ENCODE data around the gene TMOD3.
"Not testable (repeated sequence)": the region's sequence is repeated elsewhere in the genome, so short reads cannot be mapped to it uniquely, and the experiment has no call there.

TMOD3 gene

GRCh38 chr15:51829376-51830275, at the start of gene TMOD3:
Gene TMOD3 (plus strand): TSS chr15:51829653. CDS start chr15:51862885, 33,232 bp downstream.
- peak; percentile 91 for DNase-seq

- DNase-seq: no peak
Observed at GRCh38 chr15:51780636-51781035, 48.8 kb upstream of the TMOD3 start.

GRCh38 chr15:51781506-51781905, 47.9 kb upstream of the TMOD3 start:
- no peak for DNase-seq

GRCh38 chr15:51782357-51782896, 47.0 kb upstream of the TMOD3 start:
- peak; percentile 60 for DNase-seq

GRCh38 chr15:51783967-51784366, 45.5 kb upstream of the TMOD3 start:
- DNase-seq: no peak

- not testable (repeated sequence) for DNase-seq
Observed at GRCh38 chr15:51787130-51787529, 42.3 kb upstream of the TMOD3 start.

- not testable (repeated sequence) for DNase-seq
Observed at GRCh38 chr15:51792474-51792873, 37.0 kb upstream of the TMOD3 start.

- peak; percentile 26 for DNase-seq
Observed at GRCh38 chr15:51793521-51794305, 35.7 kb upstream of the TMOD3 start.

- DNase-seq: no peak
Observed at GRCh38 chr15:51796847-51797401, 32.5 kb upstream of the TMOD3 start.

GRCh38 chr15:51798281-51798680, 31.2 kb upstream of the TMOD3 start:
- no peak for DNase-seq

GRCh38 chr15:51799282-51800252, 29.9 kb upstream of the TMOD3 start:
- no peak for DNase-seq

- DNase-seq: peak; percentile 15
Observed at GRCh38 chr15:51801391-51801835, 28.0 kb upstream of the TMOD3 start.

- no peak for DNase-seq
Observed at GRCh38 chr15:51802593-51802992, 26.9 kb upstream of the TMOD3 start.

GRCh38 chr15:51803965-51804364, 25.5 kb upstream of the TMOD3 start:
- DNase-seq: no peak

- DNase-seq: no peak
Observed at GRCh38 chr15:51806123-51806522, 23.3 kb upstream of the TMOD3 start.

GRCh38 chr15:51809457-51809856, 20.0 kb upstream of the TMOD3 start:
- DNase-seq: no peak

- DNase-seq: no peak
Observed at GRCh38 chr15:51812598-51812997, 16.9 kb upstream of the TMOD3 start.

- no peak for DNase-seq
Observed at GRCh38 chr15:51814606-51815005, 14.8 kb upstream of the TMOD3 start.

GRCh38 chr15:51816611-51817010, 12.8 kb upstream of the TMOD3 start:
- no peak for DNase-seq

- no peak for DNase-seq
Observed at GRCh38 chr15:51818150-51818549, 11.3 kb upstream of the TMOD3 start.

GRCh38 chr15:51825698-51826097, 3.8 kb upstream of the TMOD3 start:
- no peak for DNase-seq
